ENCODE measurements around the gene RNU6-9.

Gene RNU6-9

DNA sequence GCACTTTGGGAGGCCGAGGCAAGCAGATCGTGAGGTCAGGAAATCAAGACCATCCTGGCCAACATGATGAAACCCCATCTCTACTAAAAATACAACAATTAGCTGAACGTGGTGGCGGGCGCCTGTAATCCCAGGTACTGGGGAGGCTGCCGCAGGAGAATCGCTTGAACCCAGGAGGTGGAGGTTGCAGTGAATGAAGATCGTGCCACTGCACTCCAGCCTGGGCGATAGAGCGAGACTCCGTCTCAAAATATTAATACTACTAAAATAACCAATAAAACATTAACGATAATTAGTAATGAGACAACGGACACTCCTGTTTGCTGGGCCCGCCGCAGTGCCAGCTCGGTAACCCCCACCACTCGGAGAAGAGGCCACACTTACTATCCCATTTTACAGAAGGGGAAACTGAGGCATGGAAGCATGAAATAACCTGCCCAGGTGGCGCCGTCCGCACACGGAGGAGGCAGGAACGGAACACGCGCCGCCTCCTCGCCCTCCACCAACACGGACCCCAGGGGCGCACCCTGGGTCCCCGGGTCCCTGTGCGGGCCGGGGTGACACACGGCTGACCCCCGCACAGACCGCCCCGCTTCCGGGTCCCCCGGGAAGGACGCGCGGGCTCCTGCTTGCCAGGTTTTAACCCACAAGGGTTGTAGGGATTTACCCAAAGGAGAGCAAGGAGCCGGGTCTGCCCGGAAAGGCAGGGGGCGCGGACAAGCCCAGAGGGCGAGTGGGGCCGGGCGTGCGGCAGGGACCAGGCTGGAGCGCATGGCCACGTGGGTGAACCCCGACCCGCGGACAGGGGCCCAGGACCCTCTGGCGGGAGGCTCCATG lies 18.1 kb downstream of the RNU6-9 start:
- H3K4me3 ChIP-seq (replicated peaks; ENCODE audit: low read depth, low read length): no peak overlapping the region
- no peaks in the 10 kb centered on the region for H3K27me3 ChIP-seq (replicated peaks; ENCODE audit: control insufficient read depth, insufficient read depth, low read length)
- DNase-seq (ENCODE audit: extremely low read depth, insufficient read length): no peak
- H3K36me3 ChIP-seq (ENCODE audit: control insufficient read depth, insufficient read depth, low read length): no peaks in the 10 kb centered on the region
- TF ChIP-seq, protein P1, sequence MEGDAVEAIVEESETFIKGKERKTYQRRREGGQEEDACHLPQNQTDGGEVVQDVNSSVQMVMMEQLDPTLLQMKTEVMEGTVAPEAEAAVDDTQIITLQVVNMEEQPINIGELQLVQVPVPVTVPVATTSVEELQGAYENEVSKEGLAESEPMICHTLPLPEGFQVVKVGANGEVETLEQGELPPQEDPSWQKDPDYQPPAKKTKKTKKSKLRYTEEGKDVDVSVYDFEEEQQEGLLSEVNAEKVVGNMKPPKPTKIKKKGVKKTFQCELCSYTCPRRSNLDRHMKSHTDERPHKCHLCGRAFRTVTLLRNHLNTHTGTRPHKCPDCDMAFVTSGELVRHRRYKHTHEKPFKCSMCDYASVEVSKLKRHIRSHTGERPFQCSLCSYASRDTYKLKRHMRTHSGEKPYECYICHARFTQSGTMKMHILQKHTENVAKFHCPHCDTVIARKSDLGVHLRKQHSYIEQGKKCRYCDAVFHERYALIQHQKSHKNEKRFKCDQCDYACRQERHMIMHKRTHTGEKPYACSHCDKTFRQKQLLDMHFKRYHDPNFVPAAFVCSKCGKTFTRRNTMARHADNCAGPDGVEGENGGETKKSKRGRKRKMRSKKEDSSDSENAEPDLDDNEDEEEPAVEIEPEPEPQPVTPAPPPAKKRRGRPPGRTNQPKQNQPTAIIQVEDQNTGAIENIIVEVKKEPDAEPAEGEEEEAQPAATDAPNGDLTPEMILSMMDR (IDR thresholded peaks at IDR 0.05; ENCODE audit: insufficient read depth, low read length, poor library complexity, severe bottlenecking): no peak

DNA sequence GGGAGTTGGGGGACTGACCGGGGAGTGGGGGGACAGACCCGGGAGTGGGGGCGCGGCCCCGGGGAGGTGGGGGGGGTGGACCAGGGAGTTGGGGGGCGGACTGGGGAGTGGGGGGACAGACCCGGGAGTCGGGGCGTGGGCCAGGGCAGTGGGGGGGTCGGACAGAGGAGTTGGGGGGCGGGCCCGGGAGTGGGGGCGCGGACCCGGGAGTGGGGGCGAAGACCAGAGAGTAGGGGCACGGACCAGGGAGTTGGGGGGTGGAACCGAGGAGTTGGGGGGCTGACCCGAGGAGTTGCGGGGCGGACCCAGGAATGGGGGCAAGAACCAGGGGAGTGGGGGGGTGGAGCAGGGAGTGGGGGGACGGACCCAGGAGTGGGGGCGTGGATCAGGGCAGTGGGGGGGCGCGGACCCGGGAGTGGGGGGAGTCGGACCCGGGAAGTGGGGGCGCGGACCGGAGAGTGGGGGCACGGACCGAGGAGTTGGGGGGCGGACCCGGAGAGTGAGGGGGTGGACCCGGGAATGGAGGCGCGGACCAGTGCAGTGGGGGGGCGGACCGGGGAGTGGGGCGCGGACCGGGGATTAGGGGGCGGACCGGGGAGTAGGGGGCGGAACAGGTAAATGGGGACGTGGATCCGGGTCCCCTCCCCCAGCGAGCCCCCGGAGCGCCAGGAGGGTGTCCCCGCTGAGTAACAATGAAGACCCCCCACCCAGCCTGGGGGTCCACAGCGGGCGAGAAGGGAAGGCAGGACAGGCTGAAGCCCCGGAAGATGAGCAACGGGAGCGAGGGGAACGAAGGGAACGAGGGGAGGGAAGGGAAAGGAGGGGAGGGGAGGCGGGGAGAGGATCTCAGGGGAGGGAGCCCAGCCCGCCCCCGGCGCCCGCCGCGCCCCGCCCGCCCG lies 19.1 kb downstream of the RNU6-9 start:
- peak overlapping the region; percentile 95 for H3K4me3 ChIP-seq (replicated peaks; ENCODE audit: low read depth, low read length)
- no peaks in the 10 kb centered on the region for H3K36me3 ChIP-seq (ENCODE audit: control insufficient read depth, insufficient read depth, low read length)
- peak; percentile 57 for DNase-seq (ENCODE audit: extremely low read depth, insufficient read length)
- H3K27me3 ChIP-seq (replicated peaks; ENCODE audit: control insufficient read depth, insufficient read depth, low read length): no peaks in the 10 kb centered on the region
- TF ChIP-seq, protein P1 (IDR thresholded peaks at IDR 0.05; ENCODE audit: insufficient read depth, low read length, poor library complexity, severe bottlenecking): no peak

DNA sequence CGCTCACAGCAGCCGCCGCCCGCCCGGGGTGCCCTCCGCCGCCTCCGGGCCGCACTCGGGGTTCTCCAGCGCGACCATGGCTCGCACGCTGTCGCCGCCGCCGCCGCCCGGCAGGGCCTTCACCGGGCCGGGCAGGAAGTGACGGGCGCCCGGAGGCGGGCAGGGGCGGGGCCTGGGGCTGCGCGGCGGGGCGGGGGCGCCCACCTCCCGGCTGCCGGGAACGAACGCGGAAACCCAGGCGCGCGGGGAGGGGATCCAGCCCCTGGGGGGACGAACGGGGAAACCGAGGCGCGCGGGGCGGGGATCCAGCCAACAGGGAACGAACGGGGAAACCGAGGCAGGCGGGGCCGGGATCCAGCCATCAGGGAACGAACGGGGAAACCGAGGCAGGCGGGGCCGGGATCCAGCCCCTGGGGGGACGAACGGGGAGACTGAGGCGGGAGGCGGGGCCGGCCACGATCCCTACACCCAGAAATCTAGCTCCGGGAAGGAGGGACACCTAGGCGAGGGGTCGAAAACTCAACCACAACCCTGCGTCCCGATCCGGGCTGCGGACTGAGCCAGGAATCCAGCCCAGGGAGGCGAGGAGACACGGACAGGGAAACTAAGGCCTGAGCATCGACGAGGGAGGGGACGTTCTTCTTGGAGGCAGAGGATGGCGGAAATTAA lies 19.9 kb downstream of the RNU6-9 start, which contains the start of gene R3HDM4:
Gene R3HDM4, minus strand, starts transcription at position 140 of the 669 bp plus-strand sequence. Its CDS starts 62 bp downstream, at position 78.
- H3K36me3 ChIP-seq (ENCODE audit: control insufficient read depth, insufficient read depth, low read length): no peaks in the 10 kb centered on the region
- H3K27me3 ChIP-seq (replicated peaks; ENCODE audit: control insufficient read depth, insufficient read depth, low read length): no peaks in the 10 kb centered on the region; the same call in 1 of the 2 replicates
- peak within 1 kb of the TSS; percentile 95 for H3K4me3 ChIP-seq (replicated peaks; ENCODE audit: low read depth, low read length)
- DNase-seq (ENCODE audit: extremely low read depth, insufficient read length): peak; percentile 80
- TF ChIP-seq, protein P1 (IDR thresholded peaks at IDR 0.05; ENCODE audit: insufficient read depth, low read length, poor library complexity, severe bottlenecking): no peak

DNA sequence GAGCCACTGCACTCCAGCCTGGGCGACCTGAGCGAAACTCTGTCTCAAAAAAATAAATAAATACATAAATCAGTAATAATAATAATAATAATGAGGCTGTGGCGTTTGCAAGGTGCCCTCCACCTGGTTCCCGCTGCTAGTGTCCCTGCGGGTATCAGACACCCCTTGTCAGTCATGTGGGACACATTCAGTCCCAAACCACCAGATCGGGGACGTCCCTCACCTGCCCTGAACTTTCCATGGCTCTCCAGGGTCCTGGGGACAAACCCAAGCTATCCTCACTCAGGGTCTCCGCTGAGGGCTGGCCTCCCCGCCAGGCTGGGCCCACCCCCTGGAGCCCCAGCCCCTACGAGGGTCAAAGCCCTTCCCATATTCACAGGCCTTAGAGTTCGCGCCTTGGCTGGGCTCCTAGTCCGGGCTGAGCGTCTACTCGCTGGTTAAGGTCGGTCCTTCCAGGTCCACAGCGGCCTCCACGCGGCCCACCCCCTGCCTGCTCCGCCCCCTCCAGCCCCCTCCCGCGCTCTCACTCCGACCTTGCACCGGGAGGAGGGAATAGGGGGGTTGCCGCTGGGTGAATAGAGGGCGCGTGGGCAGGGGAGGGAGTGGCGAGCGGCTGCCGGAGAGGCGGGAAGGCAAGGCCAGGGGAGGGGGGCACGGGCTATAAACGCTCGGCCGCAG lies 23.5 kb downstream of the RNU6-9 start:
- Histone ChIP-seq H3K27me3 (replicated peaks; ENCODE audit: control insufficient read depth, insufficient read depth, low read length) (no peaks in the 10 kb centered on the region; the same call in 1 of the 2 replicates), H3K4me3 (replicated peaks; ENCODE audit: low read depth, low read length) (peak overlapping the region; percentile 8; the same call in 1 of the 2 replicates), H3K36me3 (ENCODE audit: control insufficient read depth, insufficient read depth, low read length) (no peaks in the 10 kb centered on the region)
- no peak for DNase-seq (ENCODE audit: extremely low read depth, insufficient read length)
- TF ChIP-seq, protein P1 (IDR thresholded peaks at IDR 0.05; ENCODE audit: insufficient read depth, low read length, poor library complexity, severe bottlenecking): no peak

Data from GM06990 (cell line).